GM23338 (cell line): Measurements from ENCODE around the gene CXCL8.

ENCODE experiments used
- EZH2 ChIP-seq: fragments of 200-600 bp; sonication (generic); IDR thresholded peaks from one replicate; pipeline ENCODE4 v1.8.0; 2017; ENCODE audit warnings: antibody characterized with exemption, mild to moderate bottlenecking, low read depth; ENCODE audit not compliant: unreplicated experiment
- TF ChIP-seq, protein P1 (sequence below), 2 experiments: fragments of 200-600 bp in 1 of 2; sonication (generic) in 1 of 2; conservative IDR thresholded peaks; 2 replicates each; pipeline versions ENCODE4 v1.5.1 to v1.6.1; 2016 to 2017; ENCODE audit warnings: antibody characterized with exemption in 2 of 2, low read depth in 2 of 2, mild to moderate bottlenecking in 2 of 2, moderate library complexity in 1 of 2

- TF ChIP-seq, protein P1, sequence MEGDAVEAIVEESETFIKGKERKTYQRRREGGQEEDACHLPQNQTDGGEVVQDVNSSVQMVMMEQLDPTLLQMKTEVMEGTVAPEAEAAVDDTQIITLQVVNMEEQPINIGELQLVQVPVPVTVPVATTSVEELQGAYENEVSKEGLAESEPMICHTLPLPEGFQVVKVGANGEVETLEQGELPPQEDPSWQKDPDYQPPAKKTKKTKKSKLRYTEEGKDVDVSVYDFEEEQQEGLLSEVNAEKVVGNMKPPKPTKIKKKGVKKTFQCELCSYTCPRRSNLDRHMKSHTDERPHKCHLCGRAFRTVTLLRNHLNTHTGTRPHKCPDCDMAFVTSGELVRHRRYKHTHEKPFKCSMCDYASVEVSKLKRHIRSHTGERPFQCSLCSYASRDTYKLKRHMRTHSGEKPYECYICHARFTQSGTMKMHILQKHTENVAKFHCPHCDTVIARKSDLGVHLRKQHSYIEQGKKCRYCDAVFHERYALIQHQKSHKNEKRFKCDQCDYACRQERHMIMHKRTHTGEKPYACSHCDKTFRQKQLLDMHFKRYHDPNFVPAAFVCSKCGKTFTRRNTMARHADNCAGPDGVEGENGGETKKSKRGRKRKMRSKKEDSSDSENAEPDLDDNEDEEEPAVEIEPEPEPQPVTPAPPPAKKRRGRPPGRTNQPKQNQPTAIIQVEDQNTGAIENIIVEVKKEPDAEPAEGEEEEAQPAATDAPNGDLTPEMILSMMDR (conservative IDR thresholded peaks at IDR 0.05; ENCODE audit: low read depth in 2 of 2), result no peak
- no peak for TF ChIP-seq EZH2
Measured at GRCh38 chr4:73732759-73733431, 7.5 kb upstream of the CXCL8 start.
